Measurements from ENCODE around the gene VPS9D1.

The VPS9D1 gene

GRCh38 chr16:89761304-89761922, 40.7 kb upstream of the VPS9D1 start:
- TF ChIP-seq NFIC (IDR thresholded peaks at IDR 0.05), result no peak
- no peak for TF ChIP-seq EP300 (IDR thresholded peaks at IDR 0.05; ENCODE audit: borderline replicate concordance)
- no peak for TF ChIP-seq MAX (IDR thresholded peaks at IDR 0.05)
- no peak for TF ChIP-seq USF1 (IDR thresholded peaks at IDR 0.05)
- no peak for TF ChIP-seq ZBTB7A (IDR thresholded peaks at IDR 0.05; ENCODE audit: low read depth)
- no peak for TF ChIP-seq FOXM1 (IDR thresholded peaks at IDR 0.05; ENCODE audit: borderline replicate concordance, low read depth)
- no peak for TF ChIP-seq CREB1 (IDR thresholded peaks at IDR 0.05; ENCODE audit: low read depth)
- no peak for TF ChIP-seq TEAD4 (IDR thresholded peaks at IDR 0.05)
- no peak for TF ChIP-seq EGR1 (IDR thresholded peaks at IDR 0.05)
- no peak for TF ChIP-seq TCF12 (IDR thresholded peaks at IDR 0.05; ENCODE audit: low read depth)
- no peak for TF ChIP-seq TAF1 (IDR thresholded peaks at IDR 0.05; ENCODE audit: low read depth)
- TF ChIP-seq YY1 (IDR thresholded peaks at IDR 0.05; ENCODE audit: low read depth), result no peak
- TF ChIP-seq RAD21 (IDR thresholded peaks at IDR 0.05; ENCODE audit: low read depth), result no peak
- TF ChIP-seq REST (IDR thresholded peaks at IDR 0.05; ENCODE audit: low read depth), result no peak
- TF ChIP-seq CEBPB (IDR thresholded peaks at IDR 0.05), result no peak

- TF ChIP-seq TEAD4 (IDR thresholded peaks at IDR 0.05) (no peak), CEBPB (IDR thresholded peaks at IDR 0.05) (no peak), REST (IDR thresholded peaks at IDR 0.05; ENCODE audit: low read depth) (no peak), EGR1 (IDR thresholded peaks at IDR 0.05) (no peak), EP300 (IDR thresholded peaks at IDR 0.05; ENCODE audit: borderline replicate concordance) (no peak)
Observed at GRCh38 chr16:89759746-89760340, 39.1 kb upstream of the VPS9D1 start.

GRCh38 chr16:89749637-89750036, 28.9 kb upstream of the VPS9D1 start:
- TF ChIP-seq CEBPB (IDR thresholded peaks at IDR 0.05), result no peak

GRCh38 chr16:89748921-89749320, 28.2 kb upstream of the VPS9D1 start:
- no peak for TF ChIP-seq ZBTB7A (IDR thresholded peaks at IDR 0.05; ENCODE audit: low read depth)
- TF ChIP-seq RAD21 (IDR thresholded peaks at IDR 0.05; ENCODE audit: low read depth), result no peak
- TF ChIP-seq TAF1 (IDR thresholded peaks at IDR 0.05; ENCODE audit: low read depth), result no peak
- no peak for TF ChIP-seq CREB1 (IDR thresholded peaks at IDR 0.05; ENCODE audit: low read depth)
- no peak for TF ChIP-seq EP300 (IDR thresholded peaks at IDR 0.05; ENCODE audit: borderline replicate concordance)
- TF ChIP-seq CEBPB (IDR thresholded peaks at IDR 0.05), result no peak
- no peak for TF ChIP-seq EGR1 (IDR thresholded peaks at IDR 0.05)
- TF ChIP-seq TEAD4 (IDR thresholded peaks at IDR 0.05), result no peak
- no peak for TF ChIP-seq TCF12 (IDR thresholded peaks at IDR 0.05; ENCODE audit: low read depth)
- TF ChIP-seq REST (IDR thresholded peaks at IDR 0.05; ENCODE audit: low read depth), result no peak
- no peak for TF ChIP-seq FOXM1 (IDR thresholded peaks at IDR 0.05; ENCODE audit: borderline replicate concordance, low read depth)

- TF ChIP-seq FOXM1 (IDR thresholded peaks at IDR 0.05; ENCODE audit: borderline replicate concordance, low read depth) (no peak), TCF12 (IDR thresholded peaks at IDR 0.05; ENCODE audit: low read depth) (no peak), MAX (IDR thresholded peaks at IDR 0.05) (no peak), TEAD4 (IDR thresholded peaks at IDR 0.05) (no peak), CEBPB (IDR thresholded peaks at IDR 0.05) (no peak), CREB1 (IDR thresholded peaks at IDR 0.05; ENCODE audit: low read depth) (no peak), EP300 (IDR thresholded peaks at IDR 0.05; ENCODE audit: borderline replicate concordance) (no peak), NFIC (IDR thresholded peaks at IDR 0.05) (no peak)
Observed at GRCh38 chr16:89748076-89748475, 27.4 kb upstream of the VPS9D1 start.

All from Ishikawa (cell line).